ENCODE results near the gene ZFYVE27.

DNA sequence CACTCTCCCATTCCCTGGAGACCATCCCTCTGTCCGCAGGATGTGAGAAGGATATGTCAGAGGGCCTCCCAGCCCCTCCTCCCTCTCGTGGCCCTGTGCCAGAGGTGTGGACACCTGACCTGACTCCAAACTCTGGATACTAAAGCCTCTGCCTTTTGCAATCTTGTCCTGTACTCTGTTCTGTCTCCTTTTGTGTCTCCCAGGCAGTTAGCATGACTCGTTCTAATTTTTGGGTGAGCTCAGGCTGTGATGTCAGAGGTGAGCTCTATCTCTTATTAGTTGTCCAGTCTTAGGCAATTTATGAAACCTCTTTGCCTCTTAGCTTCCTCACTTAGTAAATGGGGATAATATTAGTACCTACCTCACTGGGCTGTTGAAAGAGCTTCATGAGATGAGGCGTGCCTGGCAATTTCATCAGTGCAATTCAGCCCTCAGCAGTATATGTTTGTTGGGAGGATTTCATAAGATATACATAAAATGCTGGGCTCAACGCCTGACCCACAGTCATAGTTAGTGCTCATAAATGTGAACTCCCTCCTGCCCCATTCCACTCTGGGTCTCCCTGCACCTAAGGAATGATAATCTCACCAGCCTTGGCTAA, 12.5 kb upstream of the ZFYVE27 start:
- TF ChIP-seq, protein P1, sequence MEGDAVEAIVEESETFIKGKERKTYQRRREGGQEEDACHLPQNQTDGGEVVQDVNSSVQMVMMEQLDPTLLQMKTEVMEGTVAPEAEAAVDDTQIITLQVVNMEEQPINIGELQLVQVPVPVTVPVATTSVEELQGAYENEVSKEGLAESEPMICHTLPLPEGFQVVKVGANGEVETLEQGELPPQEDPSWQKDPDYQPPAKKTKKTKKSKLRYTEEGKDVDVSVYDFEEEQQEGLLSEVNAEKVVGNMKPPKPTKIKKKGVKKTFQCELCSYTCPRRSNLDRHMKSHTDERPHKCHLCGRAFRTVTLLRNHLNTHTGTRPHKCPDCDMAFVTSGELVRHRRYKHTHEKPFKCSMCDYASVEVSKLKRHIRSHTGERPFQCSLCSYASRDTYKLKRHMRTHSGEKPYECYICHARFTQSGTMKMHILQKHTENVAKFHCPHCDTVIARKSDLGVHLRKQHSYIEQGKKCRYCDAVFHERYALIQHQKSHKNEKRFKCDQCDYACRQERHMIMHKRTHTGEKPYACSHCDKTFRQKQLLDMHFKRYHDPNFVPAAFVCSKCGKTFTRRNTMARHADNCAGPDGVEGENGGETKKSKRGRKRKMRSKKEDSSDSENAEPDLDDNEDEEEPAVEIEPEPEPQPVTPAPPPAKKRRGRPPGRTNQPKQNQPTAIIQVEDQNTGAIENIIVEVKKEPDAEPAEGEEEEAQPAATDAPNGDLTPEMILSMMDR (IDR thresholded peaks at IDR 0.05) = no peak
- TF ChIP-seq POLR2A (IDR thresholded peaks at IDR 0.05) = no peak
- TF ChIP-seq POLR2AphosphoS5 (IDR thresholded peaks at IDR 0.05) = no peak

Measured in sigmoid colon (tissue), 4 donors.